OCI-LY7 (cell line): ENCODE results near the gene KREMEN2.

Source experiments
- CTCF ChIP-seq: fragments of 200-600 bp; sonication (generic); conservative IDR thresholded peaks from 2 replicates; pipeline ENCODE4 v1.5.1; 2014; ENCODE audit warnings: mild to moderate bottlenecking, antibody characterized with exemption, low read length, moderate library complexity, mixed read lengths
- EZH2phosphoT487 ChIP-seq: fragments of 200-600 bp; sonication (generic); IDR thresholded peaks from 2 replicates; pipeline ENCODE4 v1.6.1; 2018; ENCODE audit warnings: low read depth, borderline replicate concordance, mild to moderate bottlenecking, mixed run types, antibody characterized with exemption, low read length, moderate library complexity, mixed read lengths

- no peak for TF ChIP-seq EZH2phosphoT487
- TF ChIP-seq CTCF = no peak
These were observed 22.6 kb downstream of the KREMEN2 start for GRCh38 chr16:2986623-2987188.
